GM12872 (cell line): ENCODE data around the gene APPBP2.

ENCODE experiments used
- TF ChIP-seq, protein P1 (sequence below): IDR thresholded peaks from 3 replicates; pipeline ENCODE4 v1.5.1; 2011; ENCODE audit warnings: low read depth, mild to moderate bottlenecking, low read length, moderate library complexity; ENCODE audit not compliant: insufficient read depth

The APPBP2 gene

DNA sequence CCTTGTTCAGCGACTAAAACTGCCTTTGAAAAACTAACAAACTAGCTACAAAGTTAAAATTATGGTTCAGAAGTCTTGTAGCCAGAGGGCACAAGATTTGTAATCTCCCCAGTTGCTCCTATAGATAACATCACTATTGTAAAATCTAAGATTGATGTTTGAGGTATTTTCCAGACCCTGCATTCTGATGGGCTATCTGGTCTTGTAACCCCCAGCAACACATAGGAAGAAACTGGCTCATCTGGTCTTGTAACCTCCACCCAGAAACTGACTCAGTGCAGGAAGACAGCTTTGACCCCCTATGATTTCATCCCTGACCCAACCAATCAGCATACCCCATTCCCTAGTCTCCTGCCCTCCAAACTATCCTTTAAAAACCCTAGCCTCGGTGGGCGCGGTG is 116.0 kb downstream of the APPBP2 start:
- TF ChIP-seq, protein P1, sequence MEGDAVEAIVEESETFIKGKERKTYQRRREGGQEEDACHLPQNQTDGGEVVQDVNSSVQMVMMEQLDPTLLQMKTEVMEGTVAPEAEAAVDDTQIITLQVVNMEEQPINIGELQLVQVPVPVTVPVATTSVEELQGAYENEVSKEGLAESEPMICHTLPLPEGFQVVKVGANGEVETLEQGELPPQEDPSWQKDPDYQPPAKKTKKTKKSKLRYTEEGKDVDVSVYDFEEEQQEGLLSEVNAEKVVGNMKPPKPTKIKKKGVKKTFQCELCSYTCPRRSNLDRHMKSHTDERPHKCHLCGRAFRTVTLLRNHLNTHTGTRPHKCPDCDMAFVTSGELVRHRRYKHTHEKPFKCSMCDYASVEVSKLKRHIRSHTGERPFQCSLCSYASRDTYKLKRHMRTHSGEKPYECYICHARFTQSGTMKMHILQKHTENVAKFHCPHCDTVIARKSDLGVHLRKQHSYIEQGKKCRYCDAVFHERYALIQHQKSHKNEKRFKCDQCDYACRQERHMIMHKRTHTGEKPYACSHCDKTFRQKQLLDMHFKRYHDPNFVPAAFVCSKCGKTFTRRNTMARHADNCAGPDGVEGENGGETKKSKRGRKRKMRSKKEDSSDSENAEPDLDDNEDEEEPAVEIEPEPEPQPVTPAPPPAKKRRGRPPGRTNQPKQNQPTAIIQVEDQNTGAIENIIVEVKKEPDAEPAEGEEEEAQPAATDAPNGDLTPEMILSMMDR = no peak

DNA sequence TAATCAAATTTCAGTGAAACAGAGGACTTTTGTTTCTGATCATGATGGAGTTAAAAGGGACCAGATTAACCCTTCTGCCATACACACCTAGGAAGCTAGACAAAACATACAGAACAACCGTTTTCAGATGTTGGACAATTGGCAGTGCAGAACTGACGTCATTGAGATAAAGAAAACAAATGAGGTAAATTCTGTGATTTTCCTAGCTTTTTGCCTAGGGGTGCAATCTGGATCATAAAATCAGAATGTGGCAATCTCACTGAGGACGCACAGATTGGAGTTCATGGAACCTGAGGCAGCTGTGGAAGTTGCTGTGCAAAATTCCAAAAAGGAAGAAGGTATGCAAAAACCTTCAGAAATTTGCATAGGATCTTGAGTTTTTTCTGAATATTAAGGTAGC is 119.2 kb downstream of the APPBP2 start:
- TF ChIP-seq, protein P1 = no peak

DNA sequence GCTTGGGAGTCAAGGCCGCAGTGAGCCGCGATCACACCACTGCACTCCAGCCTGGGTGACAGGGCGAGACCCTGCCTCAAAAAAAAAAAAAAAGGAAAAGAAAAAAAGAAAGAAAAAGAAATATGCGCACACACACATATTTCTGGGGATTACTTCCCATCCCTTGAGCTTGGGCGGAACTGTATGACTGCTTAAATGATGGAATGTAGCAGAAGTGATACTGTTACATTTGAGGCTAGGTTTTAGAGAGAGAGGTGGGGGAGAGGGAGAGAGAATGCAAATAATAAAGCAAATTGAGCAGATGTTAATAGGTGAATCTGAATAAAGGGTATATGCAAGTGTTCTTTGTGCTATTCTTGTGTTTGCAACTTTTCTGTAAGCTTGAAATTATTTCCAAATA is 122.1 kb downstream of the APPBP2 start:
- TF ChIP-seq, protein P1 = no peak

DNA sequence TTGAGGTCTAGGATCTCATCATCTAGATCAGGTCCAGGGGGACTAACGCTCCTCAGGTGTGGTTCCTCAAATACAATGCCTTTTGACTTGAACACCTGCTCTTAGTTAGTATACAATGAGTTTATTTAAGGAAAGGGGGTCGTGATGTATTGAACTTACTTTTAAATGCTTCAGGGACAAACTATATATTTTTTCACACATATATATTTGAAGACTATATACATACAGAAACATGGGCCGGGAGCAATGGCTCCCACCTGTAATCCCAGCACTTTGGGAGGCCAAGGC is 122.6 kb downstream of the APPBP2 start:
- TF ChIP-seq, protein P1 = no peak

DNA sequence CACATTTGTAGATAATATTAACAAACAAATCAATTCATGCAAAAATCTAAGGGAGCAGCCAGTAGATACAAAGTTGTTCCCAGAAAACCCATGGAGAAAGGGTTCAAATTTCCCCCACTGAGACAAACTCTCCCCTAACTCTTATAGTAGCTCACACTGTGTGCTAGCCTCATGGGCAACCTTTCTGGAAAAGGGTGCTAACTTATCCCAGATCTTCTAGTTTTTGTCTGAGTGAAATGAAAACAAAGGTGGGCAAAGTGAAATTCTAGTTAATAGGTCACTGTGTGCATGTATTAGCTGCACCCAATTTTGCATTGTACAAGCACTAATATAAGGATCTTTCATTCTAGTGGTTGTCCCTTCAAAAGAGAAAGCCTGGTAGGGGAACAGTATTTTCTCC is 124.2 kb downstream of the APPBP2 start:
- TF ChIP-seq, protein P1 = no peak

DNA sequence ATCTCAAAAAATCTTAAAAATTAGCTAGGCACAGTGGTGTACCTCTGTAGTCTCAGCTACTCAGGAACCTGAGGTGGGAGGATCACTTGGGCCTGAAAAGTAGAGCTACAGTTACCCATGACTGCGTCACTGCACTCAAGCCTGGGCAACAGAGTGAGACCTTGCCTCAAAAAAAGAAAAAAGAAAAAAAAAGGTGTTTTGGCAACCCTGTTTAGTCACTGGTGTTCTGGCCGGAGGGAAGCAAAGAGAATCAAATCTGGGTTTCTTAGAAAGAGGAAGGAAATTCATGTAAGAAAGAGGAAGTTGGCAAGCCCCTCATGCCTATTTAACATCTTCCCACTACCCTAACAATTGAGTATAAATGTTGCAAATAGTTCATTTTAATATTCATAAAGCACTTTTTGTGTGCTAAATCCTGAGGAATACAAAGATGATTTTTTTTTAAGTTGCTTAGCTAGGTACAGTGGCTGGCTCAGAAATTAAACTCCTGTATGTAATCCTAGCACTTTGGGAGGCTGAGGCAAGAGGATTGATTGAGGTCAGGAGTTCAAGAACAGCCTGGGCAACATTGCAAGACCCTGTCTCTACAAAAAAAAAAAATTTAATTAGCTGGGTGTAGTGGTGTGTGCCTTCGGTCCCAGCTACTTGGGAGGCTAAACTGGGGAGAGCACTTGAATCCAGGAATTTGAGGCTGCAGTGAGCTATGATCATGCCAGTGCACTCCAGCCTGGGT is 127.6 kb downstream of the APPBP2 start:
- TF ChIP-seq, protein P1 = no peak

DNA sequence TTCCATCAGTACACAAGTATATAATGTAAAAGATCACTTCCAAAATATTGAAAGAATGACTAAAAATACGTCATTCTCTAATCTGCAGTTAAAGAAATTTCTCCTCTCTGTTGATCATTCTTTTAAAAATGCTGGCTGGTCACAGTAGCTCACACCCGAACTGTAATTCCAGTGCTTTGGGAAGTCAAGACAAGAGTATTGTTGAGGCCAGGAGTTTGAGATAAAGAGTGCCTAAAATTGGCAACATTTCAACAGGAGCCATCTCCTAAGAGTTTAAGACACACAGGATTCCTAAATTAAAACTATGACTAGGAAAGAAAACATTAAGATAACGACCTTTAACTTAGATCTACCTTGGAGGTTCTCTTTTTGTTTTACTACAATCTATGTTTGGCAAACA is 129.6 kb downstream of the APPBP2 start:
- TF ChIP-seq, protein P1 = no peak
